SW480 (cell line): ENCODE measurements around the gene MRTFA.
"Not testable (repeated sequence)": the region's sequence is repeated elsewhere in the genome, so short reads cannot be mapped to it uniquely, and the experiment has no call there.

Experiments used
- DNase-seq: peaks from one replicate; pipeline ENCODE4 v3.0.0-alpha.2; 2016; ENCODE audit warnings: low spot score

Gene MRTFA

DNA sequence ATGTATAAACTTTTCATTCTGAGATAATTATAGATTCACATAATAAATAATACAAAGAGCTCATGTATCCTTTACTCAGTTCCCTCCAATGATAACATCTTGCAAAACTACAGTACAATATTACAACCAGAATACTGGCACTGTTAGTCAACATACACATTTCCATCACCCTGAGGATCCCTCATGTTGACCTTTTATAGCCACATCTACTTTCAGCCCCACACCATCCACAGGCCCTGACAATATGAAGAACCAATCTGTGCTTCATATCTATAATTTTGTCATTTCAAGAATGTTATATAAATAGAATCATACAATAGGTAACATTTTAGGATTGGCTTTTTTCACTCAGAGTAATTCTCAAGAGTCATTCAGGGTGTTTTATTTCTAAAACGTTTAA is 115.5 kb downstream of the MRTFA start:
- no peak for DNase-seq

GRCh38 chr22:40520562-40520961 is 116.0 kb downstream of the MRTFA start:
- DNase-seq: no peak

DNA sequence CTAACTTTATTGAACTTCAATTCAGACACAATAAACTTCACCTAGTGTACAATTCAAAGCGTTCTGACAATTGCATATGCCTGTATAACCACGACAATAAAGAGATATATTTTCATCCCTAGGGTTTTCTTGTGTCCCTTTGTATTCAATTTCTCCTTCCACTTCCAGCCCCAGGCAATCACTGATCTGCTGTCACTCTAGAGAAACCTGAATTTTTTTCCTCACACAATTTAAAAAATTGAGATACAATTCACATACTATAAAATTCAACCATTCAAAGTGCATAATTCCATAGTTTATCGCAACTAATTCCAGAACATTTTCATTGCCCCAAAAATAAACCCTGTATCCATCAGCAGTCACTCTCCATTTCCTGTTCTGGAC is 116.6 kb downstream of the MRTFA start:
- no peak for DNase-seq

- no peak for DNase-seq
These were observed 117.1 kb downstream of the MRTFA start for GRCh38 chr22:40519284-40519947.

- no peak for DNase-seq
These were observed 117.7 kb downstream of the MRTFA start for GRCh38 chr22:40518840-40519239.

DNA sequence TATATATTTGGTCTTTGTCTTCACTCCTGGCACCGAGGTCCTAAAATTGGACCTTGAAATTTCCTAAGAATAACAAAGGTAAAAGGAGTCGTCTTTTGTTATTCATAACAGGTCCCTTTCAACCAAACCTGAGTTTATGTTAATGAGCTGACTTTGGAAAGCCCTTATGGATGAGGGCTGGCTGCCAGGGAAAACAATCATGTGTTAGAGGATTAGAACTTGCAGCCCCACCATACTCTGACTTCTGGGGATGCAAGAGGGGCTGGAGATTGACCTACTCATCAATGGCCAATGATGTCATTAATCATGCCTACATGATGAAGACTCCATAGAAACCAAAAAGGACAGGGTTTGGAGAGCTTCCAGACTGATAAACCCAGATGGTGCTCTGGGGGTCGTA is 118.9 kb downstream of the MRTFA start:
- no peak for DNase-seq

GRCh38 chr22:40516416-40516815 is 120.1 kb downstream of the MRTFA start:
- no peak for DNase-seq

DNA sequence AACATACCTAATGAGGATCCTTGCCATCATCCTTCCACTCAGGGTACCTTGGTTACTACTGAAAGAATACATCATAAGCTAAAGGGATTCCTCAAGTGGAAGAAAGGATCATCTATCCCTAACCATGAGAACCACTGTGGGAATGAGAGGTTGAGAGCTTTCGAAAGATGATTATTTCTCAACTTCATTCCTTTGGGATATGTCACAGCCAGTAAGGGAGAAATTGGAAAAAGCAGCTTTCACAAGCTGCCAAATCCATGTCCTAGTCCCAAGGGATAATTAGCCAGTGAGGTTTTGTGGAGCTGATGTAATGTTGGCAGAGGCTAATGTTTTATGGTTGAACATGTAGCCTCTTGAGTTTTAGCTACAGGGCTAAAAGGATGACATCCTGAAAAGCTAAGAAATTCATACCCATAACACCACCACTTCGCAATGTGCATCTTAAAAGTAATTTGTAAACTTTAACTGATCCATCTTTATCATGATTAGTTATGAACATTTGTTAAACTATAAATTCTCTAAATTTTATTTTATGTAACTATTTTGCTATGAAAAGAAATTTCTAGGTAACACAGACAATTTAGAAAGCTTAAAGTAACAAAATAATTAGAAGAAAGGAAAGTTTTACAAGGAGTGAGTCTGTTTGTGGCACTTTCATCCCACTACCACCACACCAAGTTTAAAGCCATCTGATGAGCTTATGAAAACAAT is 123.9 kb downstream of the MRTFA start:
- DNase-seq: no peak

DNA sequence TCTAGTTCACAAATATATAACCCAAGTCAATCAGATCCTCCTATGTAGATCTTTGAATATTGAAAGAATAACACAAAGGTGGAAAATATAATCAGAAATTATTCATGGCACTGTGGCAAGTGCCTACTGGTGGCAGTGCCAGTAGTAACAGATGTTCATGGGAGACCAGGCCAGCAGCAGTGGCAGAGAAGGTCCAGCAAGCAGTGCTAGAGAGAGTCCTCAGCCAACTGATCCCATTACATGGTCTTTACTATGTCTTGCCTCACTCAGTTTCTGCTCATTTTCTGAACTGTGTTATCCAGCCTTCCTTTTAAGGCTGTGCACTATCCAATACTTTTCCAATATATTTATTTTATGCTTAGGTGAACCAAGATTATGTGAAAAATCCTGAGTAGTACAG is 124.9 kb downstream of the MRTFA start:
- no peak for DNase-seq

DNA sequence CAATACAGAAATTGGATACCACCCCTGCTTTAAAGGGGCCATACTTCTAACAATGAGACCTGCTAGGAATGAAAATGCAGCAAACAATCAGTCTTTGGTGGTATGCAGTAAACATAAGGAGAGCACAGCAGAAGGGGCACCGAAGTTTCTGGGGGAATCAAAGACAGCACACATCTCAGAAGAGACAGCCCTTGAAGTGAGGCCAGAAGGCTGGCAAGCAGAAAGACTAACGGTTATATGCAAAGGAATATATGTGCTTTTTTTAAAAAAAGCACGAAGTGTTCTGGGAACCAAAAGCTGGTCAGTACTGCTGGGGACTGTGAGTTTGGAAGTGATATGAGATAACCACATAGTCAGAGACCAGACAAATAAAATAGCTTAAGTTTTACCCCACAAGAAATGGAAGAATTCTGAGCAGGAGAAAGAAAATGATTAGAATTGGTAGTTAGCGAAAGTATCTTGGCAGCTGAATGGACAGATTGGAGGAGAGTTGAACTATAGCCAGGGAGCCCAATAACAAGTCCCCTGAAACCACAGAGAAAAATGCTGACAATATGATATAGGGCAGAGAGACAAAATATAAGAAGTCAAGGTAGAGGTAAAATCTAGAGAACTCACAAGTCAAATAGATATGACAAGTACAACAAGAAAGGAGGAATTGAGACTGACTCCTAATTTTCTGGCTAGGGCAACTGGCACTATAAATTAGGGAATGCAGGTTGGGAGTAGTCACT is 125.7 kb downstream of the MRTFA start:
- DNase-seq: no peak

- DNase-seq: no peak
These were observed 127.0 kb downstream of the MRTFA start for GRCh38 chr22:40509401-40510134.

GRCh38 chr22:40508046-40508445 is 128.5 kb downstream of the MRTFA start:
- not testable (repeated sequence) for DNase-seq

GRCh38 chr22:40507491-40507890 is 129.0 kb downstream of the MRTFA start:
- no peak for DNase-seq

DNA sequence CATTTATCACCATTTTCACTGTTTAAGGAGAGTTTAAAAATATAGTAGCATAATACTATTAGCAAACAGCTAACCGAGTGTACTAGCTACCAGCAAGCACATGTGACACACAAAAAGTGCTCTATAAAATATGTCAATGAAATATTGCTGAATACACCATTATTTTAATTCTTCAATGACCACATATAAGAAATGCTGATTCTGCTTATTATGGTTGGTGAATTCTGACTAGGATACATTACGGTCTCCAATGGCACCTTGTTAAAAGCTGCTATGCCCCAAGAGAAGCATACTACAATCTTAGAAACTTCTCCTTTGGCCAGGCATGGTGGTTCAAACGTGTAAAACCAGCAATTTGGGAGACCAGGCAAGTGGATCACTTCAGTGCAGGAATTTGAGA is 129.8 kb downstream of the MRTFA start:
- DNase-seq: no peak

GRCh38 chr22:40504285-40505249 is 132.0 kb downstream of the MRTFA start:
- DNase-seq: no peak

DNA sequence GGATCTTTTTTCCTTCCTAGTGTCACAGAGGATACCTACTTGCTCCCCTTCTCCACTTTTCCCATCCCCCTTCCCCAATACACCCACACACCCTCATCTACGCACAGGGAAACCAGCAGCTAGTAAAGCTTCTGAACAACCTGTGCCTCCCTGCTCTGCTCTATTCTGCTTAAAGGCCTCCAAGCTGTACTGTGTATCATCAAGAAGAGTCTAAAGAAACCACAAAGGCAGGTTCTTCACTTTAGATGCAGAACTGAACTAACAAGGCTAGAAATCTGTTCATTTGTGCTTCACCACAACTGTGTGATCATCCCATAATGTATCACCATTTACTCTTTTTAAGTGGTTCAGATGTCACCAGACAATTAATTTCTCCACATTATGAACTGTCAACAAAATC is 133.6 kb downstream of the MRTFA start:
- no peak for DNase-seq

GRCh38 chr22:40500465-40500786 is 136.1 kb downstream of the MRTFA start:
- not testable (repeated sequence) for DNase-seq

GRCh38 chr22:40499209-40499623 is 137.3 kb downstream of the MRTFA start:
- DNase-seq: peak; percentile 83

DNA sequence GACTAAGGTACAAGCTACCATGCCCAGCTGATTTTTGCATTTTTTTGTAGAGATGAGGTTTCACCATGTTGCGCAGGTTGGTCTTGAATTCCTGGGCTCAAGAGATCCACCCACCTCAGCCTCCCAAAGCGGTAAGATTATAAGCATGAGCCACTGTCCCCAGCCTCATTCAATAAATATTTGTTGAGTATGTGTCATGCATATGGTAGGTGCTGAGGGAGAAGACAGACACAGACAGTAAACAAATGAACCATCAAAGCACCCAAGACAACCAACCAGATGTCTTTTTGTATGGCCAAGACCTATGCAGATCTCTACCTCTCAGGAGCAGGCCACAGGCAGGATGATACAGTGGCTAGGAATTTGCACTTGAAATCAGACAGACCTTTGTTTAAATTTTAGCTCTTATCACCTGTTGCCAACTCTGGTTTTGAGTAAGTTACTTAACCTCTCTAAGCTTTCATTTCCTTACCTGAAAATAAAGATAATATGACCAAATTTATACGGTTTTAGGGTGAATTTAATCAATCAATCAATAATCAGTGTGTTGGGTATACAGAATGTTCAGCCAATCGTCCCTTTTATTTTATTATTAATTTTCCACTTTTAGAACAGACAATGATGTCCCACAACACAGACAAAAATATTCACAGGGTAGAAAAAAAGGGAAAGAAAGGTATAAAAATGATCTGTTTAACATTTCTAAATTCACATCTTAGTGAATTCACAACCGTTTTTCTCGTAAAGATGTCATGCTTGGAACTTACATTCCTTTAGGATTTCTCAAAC is 137.9 kb downstream of the MRTFA start:
- peak; percentile 94 for DNase-seq

DNA sequence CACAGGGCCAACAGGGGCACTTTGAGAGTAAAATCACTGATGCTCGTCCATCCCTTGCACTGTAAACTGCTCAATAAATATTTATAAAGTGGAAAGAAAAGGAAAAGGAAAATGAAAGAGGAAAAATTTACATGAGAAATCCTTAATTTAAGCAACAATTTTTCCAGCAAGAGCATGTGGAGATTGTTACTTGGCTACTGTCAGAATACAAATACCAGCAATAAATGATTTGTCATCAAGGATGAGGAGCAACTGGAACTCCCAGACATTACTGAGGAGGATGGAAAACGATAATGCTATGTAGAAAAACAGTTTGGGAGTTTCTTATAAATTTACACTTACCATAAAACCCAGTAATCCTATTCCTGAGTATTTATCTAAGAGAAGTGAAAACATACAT is 143.1 kb downstream of the MRTFA start:
- no peak for DNase-seq
